CD4-positive, alpha-beta T cell (primary cell): ENCODE results near the gene LMBR1. TPM values are rescaled to one million over a fixed set of nuclear protein-coding genes. Genes with fewer than 3 reads are reported as not detected.

Source experiments
- ATAC-seq: fragments of 200-7000 bp; cut with Tn5 transposase; one replicate; pipeline ENCODE4 v1.10.0; 2022; ENCODE audit warnings: mild to moderate bottlenecking; ENCODE audit not compliant: poor library complexity
- CTCF ChIA-PET: fragments of 350-600 bp; sonication (Branson Sonifier 250); formaldehyde crosslinking; loops from one replicate; lab custom pipeline; 2021; ENCODE audit warnings: antibody characterized with exemption, inconsistent platforms; lab: Charles Lee
- POLR2A ChIA-PET: fragments of 350-600 bp; sonication (Branson Sonifier 250); formaldehyde crosslinking; loops from one replicate; lab custom pipeline; 2021; ENCODE audit warnings: antibody characterized with exemption, inconsistent platforms; lab: Charles Lee
- DNase-seq, 14 experiments: peaks; one replicate each; pipeline ENCODE4 v3.0.0-alpha.2; 2013 to 2020; ENCODE audit warnings: mixed read lengths in 2 of 14
- H3K27ac ChIP-seq, 2 donors: one replicate each; pipeline versions ENCODE4 v1.5.1 to v1.7.0; 2013; ENCODE audit warnings: low read length in 2 of 2, low read depth in 1 of 2, mild to moderate bottlenecking in 1 of 2
- H3K27me3 ChIP-seq, 2 experiments: 1 replicate in 1 of 2; 2 replicates in 1 of 2; pipeline versions ENCODE4 v1.6.1 to v1.7.0; 2013; ENCODE audit warnings: low read length in 2 of 2, control low read depth in 1 of 2, mild to moderate bottlenecking in 1 of 2, moderate library complexity in 1 of 2; ENCODE audit not compliant: insufficient read depth in 2 of 2, control insufficient read depth in 1 of 2
- H3K36me3 ChIP-seq: one replicate; pipeline ENCODE4 v1.6.1; 2013; ENCODE audit warnings: low read length, control low read depth; ENCODE audit not compliant: insufficient read depth
- H3K4me1 ChIP-seq: one replicate; pipeline ENCODE4 v1.6.1; 2013; ENCODE audit warnings: low read length, control low read depth; ENCODE audit not compliant: insufficient read depth
- H3K4me3 ChIP-seq: one replicate; pipeline ENCODE4 v1.5.1; 2013; ENCODE audit warnings: mild to moderate bottlenecking, low read length, moderate library complexity
- H3K9me3 ChIP-seq, 2 experiments: 1 replicate in 1 of 2; 2 replicates in 1 of 2; pipeline versions ENCODE4 v1.6.1 to v1.7.0; 2013; ENCODE audit warnings: low read length in 2 of 2, mild to moderate bottlenecking in 2 of 2, control low read depth in 1 of 2, moderate library complexity in 1 of 2; ENCODE audit not compliant: control insufficient read depth in 1 of 2, insufficient read depth in 1 of 2
- H3K27ac Mint-ChIP-seq: one replicate; pipeline ENCODE4 v1.8.0; 2020; ENCODE audit warnings: mixed read lengths
- H3K27me3 Mint-ChIP-seq: one replicate; pipeline ENCODE4 v1.8.0; 2021; ENCODE audit warnings: mixed read lengths
- H3K36me3 Mint-ChIP-seq: one replicate; pipeline ENCODE4 v1.8.0; 2021; ENCODE audit warnings: low read depth, mixed read lengths
- H3K4me1 Mint-ChIP-seq: one replicate; pipeline ENCODE4 v1.8.0; 2021; ENCODE audit warnings: low read depth, mixed read lengths
- H3K4me3 Mint-ChIP-seq: one replicate; pipeline ENCODE4 v1.8.0; 2020; ENCODE audit warnings: mild to moderate bottlenecking, mixed read lengths
- H3K9me3 Mint-ChIP-seq: one replicate; pipeline ENCODE4 v1.8.0; 2020; ENCODE audit warnings: mixed read lengths
- intact Hi-C, 2 experiments: fragments of 100-400 bp; cut with DNase I in 1 of 2; cut with micrococcal nuclease in 1 of 2; formaldehyde crosslinking; loops; one replicate each; pipeline versions ENCODE4 v1.15.1 to v1.9.0; 2023 to 2025; cut with DNase I, micrococcal nuclease
- total RNA-seq, 174 experiments: library from RNA in 2 of 174; stranded (reverse) in 2 of 174; gene quantifications; one replicate each; pipeline ENCODE4 v1.2.3 and lab custom pipeline; 2021 to 2026
- TF ChIP-seq, protein P1 (sequence below): fragments of 200-600 bp; IDR thresholded peaks from one replicate; pipeline ENCODE4 v1.8.0; 2022; ENCODE audit warnings: antibody characterized with exemption, mild to moderate bottlenecking

The LMBR1 gene
- total RNA-seq, 2 experiments from 2014 or later = 61.6 to 61.9 TPM

DNA sequence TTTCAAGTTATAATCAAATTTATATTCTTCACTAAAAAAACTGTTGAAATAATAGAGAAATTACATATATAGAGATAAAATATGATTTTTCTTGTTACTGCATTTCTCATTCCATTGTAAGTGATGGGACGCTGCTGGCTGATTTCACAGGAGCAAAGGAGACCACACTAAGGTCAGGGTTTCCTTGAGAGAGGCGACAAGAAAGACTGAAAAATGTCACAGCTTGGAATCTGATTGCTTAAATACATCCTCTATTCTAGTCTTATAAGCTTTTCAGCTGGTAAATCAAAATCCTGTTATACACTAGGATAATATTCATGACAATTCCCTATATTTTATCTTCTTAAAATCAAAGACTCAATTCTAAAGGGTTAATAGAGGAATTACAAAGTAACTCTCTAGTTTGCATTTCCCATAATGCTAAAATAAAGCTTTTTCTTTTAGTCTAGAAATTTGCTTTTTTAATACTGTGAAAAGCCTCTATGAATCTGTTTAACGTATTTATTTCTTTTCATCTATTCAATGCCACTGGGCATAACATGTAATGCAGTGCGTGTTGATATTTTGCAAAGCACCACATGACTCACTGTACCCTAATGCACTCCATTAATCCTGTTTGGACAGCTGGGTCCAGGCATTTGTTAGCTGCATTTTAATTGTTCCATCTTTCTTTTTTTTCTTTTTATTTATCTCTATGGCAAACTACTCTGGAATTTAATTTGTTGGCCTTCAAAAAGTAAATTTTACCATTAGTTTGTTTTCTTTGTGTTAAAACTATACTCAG lies 170.7 kb downstream of the LMBR1 start:
- CTCF ChIA-PET = no interaction called here
- no peaks in the 10 kb centered on the region for H3K4me1 ChIP-seq
- H3K9me3 Mint-ChIP-seq = no peaks in the 10 kb centered on the region
- DNase-seq (no peak), ATAC-seq (no peak)
- intact Hi-C loops = no loop called here
- H3K27ac Mint-ChIP-seq = no peak overlapping the region
- no peak overlapping the region for H3K27ac ChIP-seq
- H3K27me3 Mint-ChIP-seq = no peaks in the 10 kb centered on the region
- TF ChIP-seq, protein P1, sequence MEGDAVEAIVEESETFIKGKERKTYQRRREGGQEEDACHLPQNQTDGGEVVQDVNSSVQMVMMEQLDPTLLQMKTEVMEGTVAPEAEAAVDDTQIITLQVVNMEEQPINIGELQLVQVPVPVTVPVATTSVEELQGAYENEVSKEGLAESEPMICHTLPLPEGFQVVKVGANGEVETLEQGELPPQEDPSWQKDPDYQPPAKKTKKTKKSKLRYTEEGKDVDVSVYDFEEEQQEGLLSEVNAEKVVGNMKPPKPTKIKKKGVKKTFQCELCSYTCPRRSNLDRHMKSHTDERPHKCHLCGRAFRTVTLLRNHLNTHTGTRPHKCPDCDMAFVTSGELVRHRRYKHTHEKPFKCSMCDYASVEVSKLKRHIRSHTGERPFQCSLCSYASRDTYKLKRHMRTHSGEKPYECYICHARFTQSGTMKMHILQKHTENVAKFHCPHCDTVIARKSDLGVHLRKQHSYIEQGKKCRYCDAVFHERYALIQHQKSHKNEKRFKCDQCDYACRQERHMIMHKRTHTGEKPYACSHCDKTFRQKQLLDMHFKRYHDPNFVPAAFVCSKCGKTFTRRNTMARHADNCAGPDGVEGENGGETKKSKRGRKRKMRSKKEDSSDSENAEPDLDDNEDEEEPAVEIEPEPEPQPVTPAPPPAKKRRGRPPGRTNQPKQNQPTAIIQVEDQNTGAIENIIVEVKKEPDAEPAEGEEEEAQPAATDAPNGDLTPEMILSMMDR = no peak
- POLR2A ChIA-PET = no interaction called here
- peaks cover 7% of the 10 kb centered on the region for H3K36me3 ChIP-seq
- H3K4me1 Mint-ChIP-seq = no peaks in the 10 kb centered on the region
- no peak overlapping the region for H3K4me3 ChIP-seq
- H3K4me3 Mint-ChIP-seq = no peak overlapping the region
- H3K27me3 ChIP-seq = no peaks in the 10 kb centered on the region
- no peaks in the 10 kb centered on the region for H3K9me3 ChIP-seq
- H3K36me3 Mint-ChIP-seq = peaks cover 64% of the 10 kb centered on the region

DNA sequence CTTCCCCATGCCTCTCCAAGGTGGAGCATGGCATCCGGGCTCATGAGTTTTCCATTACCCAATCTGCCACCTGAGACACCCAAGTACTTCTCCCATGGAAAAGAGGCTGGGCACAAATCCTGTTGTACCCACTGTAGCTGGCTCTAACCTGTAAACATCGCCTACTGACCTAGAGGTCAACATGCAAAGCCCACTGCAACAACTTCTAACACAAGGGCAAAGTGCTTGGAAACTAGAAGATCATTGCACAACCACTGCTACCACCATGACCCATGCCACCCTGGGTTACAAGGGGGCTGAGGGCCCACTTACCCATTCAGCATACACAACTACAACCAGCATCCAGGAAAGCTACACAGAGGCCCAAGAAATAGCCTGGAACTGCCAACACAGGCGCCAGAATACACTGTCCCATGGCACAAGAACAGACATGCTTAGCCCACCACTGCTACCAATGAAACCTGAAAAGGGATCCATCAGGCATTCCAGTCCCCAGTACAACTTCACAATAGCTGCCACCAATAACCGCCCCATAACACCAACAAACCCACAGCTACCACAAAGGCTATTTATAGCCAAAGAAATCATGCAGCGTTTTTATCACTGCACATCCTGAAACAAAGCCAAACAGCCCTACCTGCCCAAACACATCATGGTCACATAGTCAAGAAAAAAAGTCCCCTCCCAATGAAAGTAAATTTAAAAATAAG lies 189.1 kb downstream of the LMBR1 start:
- ChIA-PET POLR2A (no interaction called here), CTCF (no interaction called here)
- Mint-ChIP-seq H3K36me3 (peaks cover 92% of the 10 kb centered on the region), H3K4me3 (no peak overlapping the region), H3K27me3 (no peaks in the 10 kb centered on the region), H3K9me3 (peaks cover 14% of the 10 kb centered on the region), H3K4me1 (no peaks in the 10 kb centered on the region), H3K27ac (no peak overlapping the region)
- intact Hi-C loops = no loop called here
- no peaks in the 10 kb centered on the region for H3K27me3 ChIP-seq
- DNase-seq (no peak), ATAC-seq (no peak)
- peaks cover 7 to 16% of the 10 kb centered on the region in 2 experiments for H3K9me3 ChIP-seq
- no peaks in the 10 kb centered on the region for H3K36me3 ChIP-seq
- H3K4me1 ChIP-seq = no peaks in the 10 kb centered on the region
- TF ChIP-seq, protein P1 = no peak
- H3K4me3 ChIP-seq = no peak overlapping the region
- no peak overlapping the region for H3K27ac ChIP-seq

DNA sequence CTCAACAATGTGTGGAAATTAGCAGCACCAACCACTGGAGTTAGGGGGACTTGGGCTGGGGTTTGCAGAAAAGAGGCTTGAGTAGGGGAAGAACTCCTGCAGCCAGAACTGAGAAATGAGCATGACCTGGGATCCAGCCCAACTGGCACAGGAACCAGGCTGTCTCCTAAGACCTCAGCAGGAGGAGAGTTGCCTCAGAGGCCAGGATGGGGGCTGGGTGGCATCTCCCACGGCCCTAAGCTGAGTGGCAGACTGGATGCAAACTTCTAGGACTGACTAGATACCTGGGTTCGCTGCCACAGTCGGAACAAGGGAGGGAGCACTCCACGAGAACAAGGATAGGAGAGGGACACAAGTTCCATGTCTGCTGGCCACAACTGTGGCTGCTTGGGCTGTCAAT lies 189.8 kb downstream of the LMBR1 start:
- H3K27ac Mint-ChIP-seq = no peak overlapping the region
- H3K4me1 Mint-ChIP-seq = no peaks in the 10 kb centered on the region
- POLR2A ChIA-PET = no interaction called here
- H3K9me3 ChIP-seq = peaks cover 2 to 14% of the 10 kb centered on the region in 2 experiments
- TF ChIP-seq, protein P1 = no peak
- no peaks in the 10 kb centered on the region for H3K27me3 ChIP-seq
- H3K36me3 ChIP-seq = no peaks in the 10 kb centered on the region
- no peak for DNase-seq
- intact Hi-C loops = no loop called here
- no peak overlapping the region for H3K4me3 ChIP-seq
- CTCF ChIA-PET = no interaction called here
- H3K4me3 Mint-ChIP-seq = no peak overlapping the region
- H3K4me1 ChIP-seq = no peaks in the 10 kb centered on the region
- H3K27ac ChIP-seq = no peak overlapping the region
- peaks cover 90% of the 10 kb centered on the region for H3K36me3 Mint-ChIP-seq
- no peaks in the 10 kb centered on the region for H3K27me3 Mint-ChIP-seq
- ATAC-seq = no peak
- peaks cover 14% of the 10 kb centered on the region for H3K9me3 Mint-ChIP-seq
